Hematopoietic multipotent progenitor cell treated with erythropoietin and hydrocortisone succinate and interleukin-3 and kit ligand, for 4 days (in vitro differentiated cells): Measurements from ENCODE around the gene C6orf136.

Experiments
- DNase-seq: peaks from one replicate; pipeline ENCODE4 v3.0.0-alpha.2; 2015

The C6orf136 gene

DNA sequence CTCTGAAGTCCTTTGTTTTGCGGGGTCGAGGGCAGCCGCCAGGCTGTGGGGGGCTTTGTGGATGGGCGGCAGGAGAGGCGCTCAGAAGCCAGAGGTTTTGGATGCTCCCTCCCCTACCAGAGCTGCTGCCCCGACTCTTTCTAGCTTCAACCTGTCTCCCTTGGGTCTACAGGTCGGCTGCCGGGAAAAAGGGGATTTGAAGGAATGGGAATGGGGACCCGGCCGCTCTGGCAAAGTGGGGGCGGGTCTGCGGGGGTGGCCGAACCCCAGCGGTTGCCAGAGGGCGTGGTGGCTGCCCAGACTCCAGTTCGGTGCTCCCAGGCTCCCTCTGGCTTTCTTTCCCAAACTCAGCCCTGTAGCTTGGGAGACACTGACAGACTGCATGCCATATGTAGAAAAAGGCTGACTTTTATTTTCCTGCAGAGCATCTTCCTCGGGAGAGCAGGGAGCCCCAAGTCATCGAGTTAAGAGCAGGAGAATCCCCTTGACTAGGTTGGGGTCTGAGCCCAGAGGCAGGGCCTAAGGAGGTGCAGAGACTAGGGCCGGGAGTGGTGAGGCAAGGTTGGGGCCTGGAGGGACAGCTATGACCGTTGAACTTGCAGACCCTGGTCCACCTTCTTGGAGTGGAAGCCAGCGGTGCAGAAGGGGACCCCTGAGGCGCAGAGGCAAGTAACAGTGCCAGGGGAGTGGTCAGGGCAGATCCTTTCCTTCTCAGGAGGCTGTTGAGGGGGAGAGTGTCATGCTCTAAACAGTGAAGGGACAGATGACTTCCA lies 40.9 kb downstream of the C6orf136 start:
- DNase-seq: no peak

DNA sequence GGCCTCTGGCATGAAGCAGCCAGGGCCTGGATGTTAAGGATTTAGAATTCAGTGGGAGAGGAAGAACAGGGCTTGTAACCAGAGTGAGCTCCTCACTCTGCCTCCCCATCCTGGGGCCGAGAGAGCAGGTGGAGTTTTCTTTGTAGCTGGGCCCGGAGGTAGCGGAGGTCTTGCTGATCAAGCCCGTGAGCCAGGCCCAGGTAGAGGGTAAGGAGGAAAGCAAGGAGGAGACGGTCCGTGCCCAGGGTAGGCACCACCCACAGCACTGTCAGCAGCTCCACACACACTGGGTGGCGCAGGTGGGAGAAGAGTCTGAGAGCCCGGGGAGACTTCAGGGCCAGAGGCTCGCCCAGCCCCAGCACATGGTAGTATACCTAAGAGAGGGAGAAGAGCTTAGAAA lies 41.6 kb downstream of the C6orf136 start:
- DNase-seq: no peak

DNA sequence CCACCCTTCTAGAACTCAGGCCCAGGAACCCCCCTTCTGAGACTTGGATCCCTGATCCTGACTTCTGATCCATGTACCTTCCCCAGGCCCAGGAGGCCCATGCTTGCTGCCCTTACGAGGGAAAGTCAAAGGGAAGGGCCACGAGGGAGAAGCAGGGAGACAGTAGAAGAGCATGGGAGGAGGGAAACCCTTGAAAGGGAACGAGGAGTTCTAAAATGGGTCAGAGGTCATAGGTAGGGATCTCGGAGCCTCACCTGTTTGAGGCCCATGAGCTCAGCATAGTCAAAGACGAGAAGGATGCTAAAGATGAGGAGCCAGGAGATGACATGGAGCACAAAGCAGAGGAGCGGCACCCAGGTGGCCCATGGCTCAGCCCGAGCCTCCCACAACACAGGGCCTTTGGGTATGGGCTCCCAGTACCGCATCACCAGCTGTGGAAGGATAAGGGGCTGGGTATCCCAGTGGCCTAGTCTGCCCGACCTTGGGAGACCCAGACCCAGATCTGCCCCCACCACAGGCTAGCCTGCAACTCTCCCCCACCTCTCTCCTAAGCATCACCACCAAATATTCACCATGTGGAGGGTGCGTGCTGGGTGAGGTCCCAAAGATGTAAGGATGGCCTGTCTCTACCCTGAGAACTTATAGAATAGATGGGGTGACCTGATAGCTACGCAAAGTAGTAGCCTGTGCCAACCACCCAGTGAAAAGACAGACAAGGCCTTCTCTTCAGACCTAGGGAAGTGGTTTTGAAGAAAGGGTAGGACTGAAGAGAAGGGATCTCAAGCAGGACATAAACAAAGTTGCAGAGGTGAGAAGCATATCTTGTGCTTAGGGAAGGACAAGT lies 42.3 kb downstream of the C6orf136 start:
- DNase-seq: peak; percentile 35

DNA sequence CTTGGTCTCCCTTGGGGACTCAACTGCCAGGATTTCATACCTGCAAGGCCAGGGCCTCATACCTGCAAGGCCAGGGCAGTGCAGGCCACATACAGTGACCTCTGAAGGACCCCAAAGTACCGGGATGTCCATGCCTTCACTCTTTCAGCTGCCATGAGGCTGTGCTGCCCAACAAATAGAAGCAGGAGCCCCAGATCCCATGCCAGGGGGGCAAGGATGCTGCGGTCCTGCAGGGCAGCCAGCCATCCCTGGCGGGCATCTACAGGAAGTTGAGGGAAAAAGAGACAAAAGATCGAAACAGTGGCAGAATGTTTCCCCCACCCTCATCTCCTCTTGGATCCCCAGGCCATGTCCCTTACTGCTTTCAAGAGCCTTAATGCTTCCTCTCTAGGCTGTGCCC lies 43.1 kb downstream of the C6orf136 start:
- DNase-seq: no peak

DNA sequence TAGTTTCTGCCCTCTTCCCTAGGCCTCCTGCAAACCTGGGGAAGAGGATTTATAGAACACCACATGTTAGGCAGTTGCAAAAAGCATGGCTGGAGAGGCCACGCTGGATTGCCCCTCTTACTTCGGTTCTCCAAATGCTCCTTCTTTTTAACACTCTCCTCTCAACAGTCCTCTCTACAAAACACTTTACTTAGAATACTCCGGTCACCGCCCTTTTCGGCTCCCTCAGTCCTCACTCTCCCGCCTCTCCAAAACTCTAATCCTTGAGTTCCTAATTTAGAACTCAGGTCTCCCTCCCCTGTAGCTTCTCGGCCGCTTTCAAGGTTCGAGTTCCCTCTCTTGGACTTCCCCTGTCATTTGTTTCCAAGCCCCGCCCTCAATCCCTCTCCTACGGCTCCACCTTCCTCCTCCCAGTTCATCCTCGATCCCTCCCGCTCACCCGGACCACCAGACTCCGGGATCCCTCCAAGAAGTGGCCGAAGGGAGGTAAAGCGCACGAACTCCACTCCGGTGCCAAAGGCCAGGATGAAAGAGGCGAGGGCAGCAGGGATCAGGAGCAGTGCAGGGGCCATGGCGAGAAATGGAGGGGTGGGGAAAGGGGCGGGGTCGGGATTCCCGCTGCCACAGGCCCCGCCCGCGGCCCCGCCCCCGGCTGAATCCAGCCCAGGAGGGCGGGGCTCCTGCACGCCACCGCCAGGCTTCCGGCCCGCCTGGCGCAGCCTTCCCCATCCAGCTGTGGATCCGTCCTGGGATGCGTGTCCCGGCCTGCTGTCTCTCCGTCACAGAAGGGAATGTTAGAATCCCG lies 43.7 kb downstream of the C6orf136 start, which contains the start of gene NRM:
TSS of gene NRM (minus strand) at position 582 of the 805 bp plus-strand sequence. CDS start at position 572, 10 bp downstream.
- DNase-seq: peak; percentile 90

DNA sequence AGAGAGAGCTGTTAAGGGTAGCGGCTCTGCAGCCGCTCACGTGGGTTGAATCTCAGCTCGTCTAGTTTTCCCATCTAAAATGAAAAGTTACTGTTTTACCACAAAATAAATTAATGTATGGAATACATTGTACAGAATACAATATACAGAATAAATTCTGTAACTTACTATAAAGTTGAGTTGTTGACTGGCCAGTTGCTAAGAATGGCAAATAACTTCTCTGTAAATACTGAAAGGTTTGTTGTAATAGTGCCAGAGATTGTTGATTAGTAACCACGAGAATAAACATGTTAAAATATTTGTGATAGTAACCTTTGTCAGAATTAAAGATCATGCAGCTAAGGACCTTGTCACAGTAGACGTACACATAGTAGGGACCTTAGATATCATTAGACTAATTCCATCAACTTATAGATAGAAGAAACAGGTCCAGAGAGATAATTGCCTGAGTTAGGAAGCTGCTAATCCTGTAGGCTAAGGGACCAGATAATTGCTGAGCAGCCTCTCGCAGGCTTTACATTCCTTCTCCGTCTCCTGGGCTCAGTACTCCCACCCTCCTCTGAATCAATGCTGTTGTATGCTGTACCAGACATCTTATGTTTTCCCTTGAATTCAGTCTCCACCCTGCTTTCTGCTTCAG lies 44.4 kb downstream of the C6orf136 start:
- DNase-seq: no peak

DNA sequence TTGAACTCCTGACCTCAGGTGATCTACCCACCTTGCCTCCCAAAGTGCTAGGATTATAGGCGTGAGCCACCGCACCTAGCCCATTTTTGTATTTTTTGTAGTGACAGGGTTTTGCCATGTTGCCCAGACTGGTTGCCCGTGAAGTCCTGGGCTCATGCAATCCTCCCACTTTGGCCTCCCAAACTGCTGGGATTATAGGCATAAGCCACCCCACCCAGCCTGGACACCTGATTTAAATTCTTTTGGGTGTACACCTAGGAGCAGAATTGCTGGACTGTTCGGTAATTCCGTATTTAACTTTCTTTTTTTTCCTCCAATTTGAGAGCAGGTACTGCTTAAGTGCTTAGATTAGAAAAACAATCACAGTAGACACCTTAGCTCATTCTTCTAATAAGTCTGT lies 49.5 kb downstream of the C6orf136 start:
- no peak for DNase-seq

DNA sequence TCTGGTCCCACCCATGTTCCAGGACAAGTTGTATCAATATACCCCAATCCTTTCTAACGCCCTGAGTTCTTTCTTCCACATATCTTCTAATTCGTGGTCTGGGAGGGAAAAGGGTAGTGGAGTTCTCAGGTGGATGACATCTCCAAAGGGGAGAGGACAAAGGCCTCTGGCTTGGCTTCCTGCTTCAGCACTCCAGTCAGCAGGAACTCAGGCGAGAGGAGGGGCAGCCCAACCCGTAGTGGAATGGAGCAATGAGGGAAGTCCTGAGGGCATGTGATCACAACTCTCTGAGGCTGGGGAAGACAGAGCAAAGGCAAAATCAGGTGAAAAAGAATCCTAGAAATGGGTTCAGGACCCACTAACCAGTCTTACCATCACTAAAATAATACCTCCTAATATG lies 53.4 kb downstream of the C6orf136 start:
- no peak for DNase-seq
